Mammary epithelial cell (primary cell): ENCODE results near the gene KCNMB3.

Experiments used
- EZH2 ChIP-seq: IDR thresholded peaks from 2 replicates; pipeline ENCODE4 v1.6.1; 2012; ENCODE audit warnings: low read length, inconsistent platforms, borderline replicate concordance
- TF ChIP-seq, protein P1 (sequence below), 2 donors: IDR thresholded peaks in 1 of 2; conservative IDR thresholded peaks in 1 of 2; 2 replicates each; pipeline ENCODE4 v1.5.1; 2011 to 2012; ENCODE audit warnings: inconsistent platforms in 2 of 2, low read length in 2 of 2, mild to moderate bottlenecking in 2 of 2, control low read depth in 1 of 2, low read depth in 1 of 2; ENCODE audit not compliant: insufficient read depth in 1 of 2; ENCODE audit errors: extremely low read depth in 1 of 2

DNA sequence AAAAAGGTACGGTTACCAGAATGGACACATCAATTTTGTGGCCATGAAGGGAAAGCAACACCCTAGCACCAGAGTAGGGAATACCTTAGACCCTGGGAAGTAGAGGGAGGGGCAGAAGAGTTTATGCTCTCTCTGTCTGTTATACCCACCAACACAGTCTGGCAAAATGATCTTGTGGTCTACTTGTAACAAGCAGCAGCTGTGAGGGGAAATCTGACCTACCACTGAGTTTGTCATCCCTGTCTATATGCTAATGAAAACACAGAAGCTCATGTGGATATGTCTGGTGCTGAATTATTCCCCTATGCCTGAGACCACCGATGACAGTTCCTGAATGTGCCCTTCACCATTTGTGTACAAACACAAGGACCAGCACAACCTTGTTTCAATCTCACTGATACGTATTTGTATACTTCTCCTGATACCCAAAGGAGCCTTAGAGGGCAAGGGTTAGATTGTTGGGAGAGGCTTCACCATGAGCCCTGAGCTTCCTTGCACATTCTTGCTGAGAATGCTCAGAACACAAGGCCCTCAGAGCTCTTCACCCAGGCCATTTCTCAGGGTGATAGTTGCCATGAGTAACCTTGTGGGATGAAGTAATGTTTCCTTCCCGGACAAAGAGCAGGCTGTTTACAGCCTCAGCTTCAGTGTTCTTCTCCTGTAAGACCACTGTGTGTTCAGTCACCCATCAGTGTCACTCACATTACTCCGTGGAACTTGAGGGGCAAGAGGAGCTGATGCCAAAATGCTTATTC, 47.2 kb upstream of the KCNMB3 start:
- TF ChIP-seq, protein P1, sequence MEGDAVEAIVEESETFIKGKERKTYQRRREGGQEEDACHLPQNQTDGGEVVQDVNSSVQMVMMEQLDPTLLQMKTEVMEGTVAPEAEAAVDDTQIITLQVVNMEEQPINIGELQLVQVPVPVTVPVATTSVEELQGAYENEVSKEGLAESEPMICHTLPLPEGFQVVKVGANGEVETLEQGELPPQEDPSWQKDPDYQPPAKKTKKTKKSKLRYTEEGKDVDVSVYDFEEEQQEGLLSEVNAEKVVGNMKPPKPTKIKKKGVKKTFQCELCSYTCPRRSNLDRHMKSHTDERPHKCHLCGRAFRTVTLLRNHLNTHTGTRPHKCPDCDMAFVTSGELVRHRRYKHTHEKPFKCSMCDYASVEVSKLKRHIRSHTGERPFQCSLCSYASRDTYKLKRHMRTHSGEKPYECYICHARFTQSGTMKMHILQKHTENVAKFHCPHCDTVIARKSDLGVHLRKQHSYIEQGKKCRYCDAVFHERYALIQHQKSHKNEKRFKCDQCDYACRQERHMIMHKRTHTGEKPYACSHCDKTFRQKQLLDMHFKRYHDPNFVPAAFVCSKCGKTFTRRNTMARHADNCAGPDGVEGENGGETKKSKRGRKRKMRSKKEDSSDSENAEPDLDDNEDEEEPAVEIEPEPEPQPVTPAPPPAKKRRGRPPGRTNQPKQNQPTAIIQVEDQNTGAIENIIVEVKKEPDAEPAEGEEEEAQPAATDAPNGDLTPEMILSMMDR (conservative IDR thresholded peaks at IDR 0.05 in 1 of 2, IDR thresholded peaks at IDR 0.05 in 1 of 2; ENCODE audit: extremely low read depth in 1 of 2, insufficient read depth in 1 of 2, low read depth in 1 of 2, low read length in 2 of 2): no peak
- no peak for TF ChIP-seq EZH2
